ENCODE data around the gene NR2F6.

GRCh38 chr19:17266589-17266974, 20.9 kb upstream of the NR2F6 start:
- TF ChIP-seq CTCF (conservative IDR thresholded peaks at IDR 0.05; ENCODE audit: low read depth, low read length) (no peak), FOS (IDR thresholded peaks at IDR 0.05; ENCODE audit: low read depth, low read length) (no peak), MXI1 (IDR thresholded peaks at IDR 0.05; ENCODE audit: borderline replicate concordance, low read depth, low read length) (no peak), RAD21 (IDR thresholded peaks at IDR 0.05; ENCODE audit: low read length) (no peak), POLR2A (IDR thresholded peaks at IDR 0.05; ENCODE audit: low read depth, low read length) (no peak), SMC3 (IDR thresholded peaks at IDR 0.05; ENCODE audit: low read depth, low read length) (no peak), RFX5 (IDR thresholded peaks at IDR 0.05; ENCODE audit: low read depth, low read length) (no peak), RCOR1 (IDR thresholded peaks at IDR 0.05; ENCODE audit: insufficient replicate concordance, low read length) (no peak)

Data from IMR-90 (cell line).